Neutrophil (primary cell): ENCODE data around the gene ZNF23.

ENCODE experiments used
- H3K27ac ChIP-seq: fragments of 200-600 bp; sonication (generic); 2 replicates; pipeline ENCODE4 v1.5.1; 2016; ENCODE audit warnings: mild to moderate bottlenecking, moderate library complexity
- H3K27me3 ChIP-seq: fragments of 200-600 bp; sonication (generic); 2 replicates; pipeline ENCODE4 v1.6.0; 2016; ENCODE audit warnings: mild to moderate bottlenecking
- H3K36me3 ChIP-seq: fragments of 200-600 bp; sonication (generic); 2 replicates; pipeline ENCODE4 v1.5.1; 2017
- H3K4me1 ChIP-seq, 2 experiments: fragments of 200-600 bp in 1 of 2; sonication (generic) in 1 of 2; 1 replicate in 1 of 2; 2 replicates in 1 of 2; pipeline versions ENCODE4 v1.5.1 to v1.6.1; 2013 to 2016; ENCODE audit warnings: low read depth in 1 of 2, low read length in 1 of 2, mild to moderate bottlenecking in 1 of 2, moderate library complexity in 1 of 2; ENCODE audit not compliant: control insufficient read depth in 1 of 2, insufficient read depth in 1 of 2
- H3K4me3 ChIP-seq, 2 experiments: fragments of 200-600 bp in 1 of 2; sonication (generic) in 1 of 2; 1 replicate in 1 of 2; 2 replicates in 1 of 2; pipeline ENCODE4 v1.5.1; 2013 to 2016; ENCODE audit warnings: low read depth in 1 of 2, low read length in 1 of 2, mild to moderate bottlenecking in 1 of 2, moderate library complexity in 1 of 2
- H3K9me3 ChIP-seq: fragments of 200-600 bp; sonication (generic); 2 replicates; pipeline ENCODE4 v1.5.1; 2016
- CTCF ChIP-seq: fragments of 200-600 bp; sonication (generic); IDR thresholded peaks from 2 replicates; pipeline ENCODE4 v1.5.1; 2016; ENCODE audit warnings: antibody characterized with exemption

ZNF23 gene

GRCh38 chr16:71406316-71406715 is 55.7 kb downstream of the ZNF23 start:
- no peak overlapping the region for H3K4me3 ChIP-seq
- H3K9me3 ChIP-seq: no peaks in the 10 kb centered on the region
- H3K36me3 ChIP-seq: no peaks in the 10 kb centered on the region
- peaks cover 41% of the 10 kb centered on the region for H3K27me3 ChIP-seq
- no peak for TF ChIP-seq CTCF
- no peak overlapping the region for H3K27ac ChIP-seq
- no peaks in the 10 kb centered on the region for H3K4me1 ChIP-seq

- no peaks in the 10 kb centered on the region for H3K4me1 ChIP-seq
Measured at GRCh38 chr16:71404364-71404763, 57.7 kb downstream of the ZNF23 start.

GRCh38 chr16:71402674-71403073 is 59.4 kb downstream of the ZNF23 start:
- peaks cover 17% of the 10 kb centered on the region for H3K27me3 ChIP-seq
- no peak for TF ChIP-seq CTCF

More at GRCh38 chr16:71404364-71404763, 57.7 kb downstream of the ZNF23 start:
- Histone ChIP-seq H3K4me3 (no peak overlapping the region), H3K27me3 (peaks cover 33% of the 10 kb centered on the region), H3K36me3 (no peaks in the 10 kb centered on the region), H3K9me3 (no peaks in the 10 kb centered on the region), H3K27ac (no peak overlapping the region)
- TF ChIP-seq CTCF: no peak

GRCh38 chr16:71402007-71402406 is 60.0 kb downstream of the ZNF23 start:
- no peaks in the 10 kb centered on the region for H3K4me1 ChIP-seq
- TF ChIP-seq CTCF: no peak

More at GRCh38 chr16:71402674-71403073, 59.4 kb downstream of the ZNF23 start:
- H3K4me3 ChIP-seq: no peak overlapping the region
- no peaks in the 10 kb centered on the region for H3K9me3 ChIP-seq
- no peaks in the 10 kb centered on the region for H3K36me3 ChIP-seq
- H3K27ac ChIP-seq: no peak overlapping the region
- no peaks in the 10 kb centered on the region for H3K4me1 ChIP-seq

GRCh38 chr16:71399801-71400563 is 62.1 kb downstream of the ZNF23 start:
- Histone ChIP-seq H3K9me3 (no peaks in the 10 kb centered on the region), H3K36me3 (no peaks in the 10 kb centered on the region), H3K27me3 (peaks cover 6% of the 10 kb centered on the region), H3K4me3 (no peak overlapping the region), H3K27ac (no peak overlapping the region), H3K4me1 (no peaks in the 10 kb centered on the region)
- no peak for TF ChIP-seq CTCF

More at GRCh38 chr16:71402007-71402406, 60.0 kb downstream of the ZNF23 start:
- H3K9me3 ChIP-seq: no peaks in the 10 kb centered on the region
- peaks cover 13% of the 10 kb centered on the region for H3K27me3 ChIP-seq
- no peaks in the 10 kb centered on the region for H3K36me3 ChIP-seq
- no peak overlapping the region for H3K27ac ChIP-seq
- no peak overlapping the region for H3K4me3 ChIP-seq
